ENCODE results near the gene PATJ. TPM values are rescaled to one million over a fixed set of nuclear protein-coding genes. Genes with fewer than 3 reads are reported as not detected.

Gene PATJ
- total RNA-seq, 1 experiment from 2014 or later = 57.9 TPM

GRCh38 chr1:62128745-62129144 is 386.5 kb downstream of the PATJ start:
- no peaks in the 10 kb centered on the region for H3K9me3 Mint-ChIP-seq
- H3K27ac Mint-ChIP-seq = no peak overlapping the region; the same call in 1 of the 2 replicates
- no peaks in the 10 kb centered on the region for H3K27me3 Mint-ChIP-seq (ENCODE audit: low read depth)
- TF ChIP-seq PRRX2 (CRISPR knock-in tag; IDR thresholded peaks at IDR 0.05) = no peak
- TF ChIP-seq NFATC4 (CRISPR knock-in tag; IDR thresholded peaks at IDR 0.05) = no peak
- TF ChIP-seq TEAD4 (CRISPR knock-in tag; IDR thresholded peaks at IDR 0.05) = no peak
- H3K4me1 Mint-ChIP-seq = peaks cover 10% of the 10 kb centered on the region
- ChIA-PET CTCF (interaction anchor here (1.5 kb wide), 1 partner anchor 46 kb away, joined by 8 read pairs; no protein-coding TSS in a partner anchor), POLR2A (no interaction called here)
- no peak overlapping the region for H3K4me3 Mint-ChIP-seq
- peaks cover 7% of the 10 kb centered on the region for H3K36me3 Mint-ChIP-seq
- ATAC-seq = no peak
- DNase-seq (ENCODE audit: low spot score) = no peak

DNA sequence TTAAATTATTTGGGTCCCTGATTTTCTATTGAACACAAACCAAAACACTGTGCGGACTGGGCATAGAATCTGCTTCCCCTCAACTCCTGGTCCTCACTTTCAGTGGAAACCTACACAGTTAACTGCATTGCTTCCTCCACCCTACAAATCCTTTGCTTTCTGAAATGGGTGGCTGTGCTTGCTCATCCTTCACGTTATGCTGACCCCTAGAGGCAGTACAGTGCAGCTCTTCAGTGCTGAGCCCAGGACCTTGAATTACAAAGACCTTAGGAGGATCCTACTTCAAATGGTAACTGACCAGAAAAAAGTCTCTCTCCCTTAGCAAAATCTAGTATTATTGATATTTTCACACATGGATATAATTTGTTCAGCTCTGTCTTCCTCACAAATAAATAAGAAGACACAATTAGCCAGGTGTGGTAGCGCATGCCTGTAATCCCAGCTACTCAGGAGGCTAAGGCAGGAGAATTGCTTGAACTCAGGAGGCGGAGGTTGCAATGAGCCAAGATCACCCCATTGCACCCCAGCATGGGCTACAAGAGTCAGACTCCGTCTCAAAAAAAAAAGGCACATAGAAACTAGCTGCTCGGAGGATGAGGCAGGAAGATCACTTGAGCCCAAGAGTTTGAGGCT is 388.9 kb downstream of the PATJ start:
- ATAC-seq (peak; percentile 97), DNase-seq (ENCODE audit: low spot score) (peak; percentile 64)
- no peak overlapping the region for H3K4me3 Mint-ChIP-seq
- peaks cover 8% of the 10 kb centered on the region for H3K4me1 Mint-ChIP-seq
- peaks cover 7% of the 10 kb centered on the region for H3K36me3 Mint-ChIP-seq
- POLR2A ChIA-PET = no interaction called here
- CTCF ChIA-PET = interaction anchor here (0.8 to 2.6 kb wide), 20 partner anchors 9 to 399 kb away, joined by 3 to 27 read pairs (median 4); no protein-coding TSS in a partner anchor
- H3K27me3 Mint-ChIP-seq (ENCODE audit: low read depth) = no peaks in the 10 kb centered on the region
- no peak overlapping the region for H3K27ac Mint-ChIP-seq
- TF ChIP-seq, protein P1, sequence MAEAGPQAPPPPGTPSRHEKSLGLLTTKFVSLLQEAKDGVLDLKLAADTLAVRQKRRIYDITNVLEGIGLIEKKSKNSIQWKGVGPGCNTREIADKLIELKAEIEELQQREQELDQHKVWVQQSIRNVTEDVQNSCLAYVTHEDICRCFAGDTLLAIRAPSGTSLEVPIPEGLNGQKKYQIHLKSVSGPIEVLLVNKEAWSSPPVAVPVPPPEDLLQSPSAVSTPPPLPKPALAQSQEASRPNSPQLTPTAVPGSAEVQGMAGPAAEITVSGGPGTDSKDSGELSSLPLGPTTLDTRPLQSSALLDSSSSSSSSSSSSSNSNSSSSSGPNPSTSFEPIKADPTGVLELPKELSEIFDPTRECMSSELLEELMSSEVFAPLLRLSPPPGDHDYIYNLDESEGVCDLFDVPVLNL (CRISPR knock-in tag; IDR thresholded peaks at IDR 0.05; ENCODE audit: borderline replicate concordance, low read depth) = no peak
- TF ChIP-seq E2F5 (CRISPR knock-in tag; IDR thresholded peaks at IDR 0.05) = no peak
- TF ChIP-seq, protein P2, sequence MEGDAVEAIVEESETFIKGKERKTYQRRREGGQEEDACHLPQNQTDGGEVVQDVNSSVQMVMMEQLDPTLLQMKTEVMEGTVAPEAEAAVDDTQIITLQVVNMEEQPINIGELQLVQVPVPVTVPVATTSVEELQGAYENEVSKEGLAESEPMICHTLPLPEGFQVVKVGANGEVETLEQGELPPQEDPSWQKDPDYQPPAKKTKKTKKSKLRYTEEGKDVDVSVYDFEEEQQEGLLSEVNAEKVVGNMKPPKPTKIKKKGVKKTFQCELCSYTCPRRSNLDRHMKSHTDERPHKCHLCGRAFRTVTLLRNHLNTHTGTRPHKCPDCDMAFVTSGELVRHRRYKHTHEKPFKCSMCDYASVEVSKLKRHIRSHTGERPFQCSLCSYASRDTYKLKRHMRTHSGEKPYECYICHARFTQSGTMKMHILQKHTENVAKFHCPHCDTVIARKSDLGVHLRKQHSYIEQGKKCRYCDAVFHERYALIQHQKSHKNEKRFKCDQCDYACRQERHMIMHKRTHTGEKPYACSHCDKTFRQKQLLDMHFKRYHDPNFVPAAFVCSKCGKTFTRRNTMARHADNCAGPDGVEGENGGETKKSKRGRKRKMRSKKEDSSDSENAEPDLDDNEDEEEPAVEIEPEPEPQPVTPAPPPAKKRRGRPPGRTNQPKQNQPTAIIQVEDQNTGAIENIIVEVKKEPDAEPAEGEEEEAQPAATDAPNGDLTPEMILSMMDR (IDR thresholded peaks at IDR 0.05) = peak; percentile 46
- TF ChIP-seq, protein P3, sequence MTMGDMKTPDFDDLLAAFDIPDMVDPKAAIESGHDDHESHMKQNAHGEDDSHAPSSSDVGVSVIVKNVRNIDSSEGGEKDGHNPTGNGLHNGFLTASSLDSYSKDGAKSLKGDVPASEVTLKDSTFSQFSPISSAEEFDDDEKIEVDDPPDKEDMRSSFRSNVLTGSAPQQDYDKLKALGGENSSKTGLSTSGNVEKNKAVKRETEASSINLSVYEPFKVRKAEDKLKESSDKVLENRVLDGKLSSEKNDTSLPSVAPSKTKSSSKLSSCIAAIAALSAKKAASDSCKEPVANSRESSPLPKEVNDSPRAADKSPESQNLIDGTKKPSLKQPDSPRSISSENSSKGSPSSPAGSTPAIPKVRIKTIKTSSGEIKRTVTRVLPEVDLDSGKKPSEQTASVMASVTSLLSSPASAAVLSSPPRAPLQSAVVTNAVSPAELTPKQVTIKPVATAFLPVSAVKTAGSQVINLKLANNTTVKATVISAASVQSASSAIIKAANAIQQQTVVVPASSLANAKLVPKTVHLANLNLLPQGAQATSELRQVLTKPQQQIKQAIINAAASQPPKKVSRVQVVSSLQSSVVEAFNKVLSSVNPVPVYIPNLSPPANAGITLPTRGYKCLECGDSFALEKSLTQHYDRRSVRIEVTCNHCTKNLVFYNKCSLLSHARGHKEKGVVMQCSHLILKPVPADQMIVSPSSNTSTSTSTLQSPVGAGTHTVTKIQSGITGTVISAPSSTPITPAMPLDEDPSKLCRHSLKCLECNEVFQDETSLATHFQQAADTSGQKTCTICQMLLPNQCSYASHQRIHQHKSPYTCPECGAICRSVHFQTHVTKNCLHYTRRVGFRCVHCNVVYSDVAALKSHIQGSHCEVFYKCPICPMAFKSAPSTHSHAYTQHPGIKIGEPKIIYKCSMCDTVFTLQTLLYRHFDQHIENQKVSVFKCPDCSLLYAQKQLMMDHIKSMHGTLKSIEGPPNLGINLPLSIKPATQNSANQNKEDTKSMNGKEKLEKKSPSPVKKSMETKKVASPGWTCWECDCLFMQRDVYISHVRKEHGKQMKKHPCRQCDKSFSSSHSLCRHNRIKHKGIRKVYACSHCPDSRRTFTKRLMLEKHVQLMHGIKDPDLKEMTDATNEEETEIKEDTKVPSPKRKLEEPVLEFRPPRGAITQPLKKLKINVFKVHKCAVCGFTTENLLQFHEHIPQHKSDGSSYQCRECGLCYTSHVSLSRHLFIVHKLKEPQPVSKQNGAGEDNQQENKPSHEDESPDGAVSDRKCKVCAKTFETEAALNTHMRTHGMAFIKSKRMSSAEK (CRISPR knock-in tag; IDR thresholded peaks at IDR 0.05; ENCODE audit: borderline replicate concordance) = no peak
- TF ChIP-seq AFF4 (CRISPR knock-in tag; IDR thresholded peaks at IDR 0.05; ENCODE audit: borderline replicate concordance) = no peak
- TF ChIP-seq OVOL2 (CRISPR knock-in tag; IDR thresholded peaks at IDR 0.05; ENCODE audit: borderline replicate concordance) = no peak
- no peaks in the 10 kb centered on the region for H3K9me3 Mint-ChIP-seq

Measured in WTC11 (cell line).